SK-N-SH treated with all-trans-retinoic acid at 6 μM for 48 hours (cell line): ENCODE measurements around the gene SLC7A10.

Experiments
- ATAC-seq: fragments of 200-7000 bp; cut with Tn5 transposase; 3 replicates; pipeline ENCODE4 v1.9.1; 2020; ENCODE audit warnings: mild to moderate bottlenecking, moderate library complexity
- ARNTL ChIP-seq: fragments of 450-650 bp; formaldehyde crosslinking; IDR thresholded peaks from 2 replicates; pipeline ENCODE4 v1.5.0; 2020; ENCODE audit warnings: low read depth, mild to moderate bottlenecking, moderate library complexity, borderline replicate concordance
- BACH2 ChIP-seq: fragments of 250-450 bp; sonication (Bioruptor Pico); IDR thresholded peaks from 2 replicates; pipeline ENCODE4 v1.9.0; 2021; ENCODE audit warnings: mild to moderate bottlenecking, borderline replicate concordance
- ESRRG ChIP-seq: fragments of 250-450 bp; sonication (Bioruptor Pico); IDR thresholded peaks from 2 replicates; pipeline ENCODE4 v1.6.1; 2021; ENCODE audit warnings: mild to moderate bottlenecking
- GLIS3 ChIP-seq: fragments of 250-450 bp; sonication (Bioruptor Pico); IDR thresholded peaks from 2 replicates; pipeline ENCODE4 v1.5.0; 2020; ENCODE audit warnings: mild to moderate bottlenecking, moderate library complexity
- ISL1 ChIP-seq: fragments of 250-450 bp; sonication (Bioruptor Pico); IDR thresholded peaks from 2 replicates; pipeline ENCODE4 v2.1.2; 2022; ENCODE audit warnings: mild to moderate bottlenecking, moderate library complexity
- OSR1 ChIP-seq: fragments of 250-450 bp; sonication (Bioruptor Pico); IDR thresholded peaks from 2 replicates; pipeline ENCODE4 v1.8.0; 2022; ENCODE audit warnings: moderate library complexity, mild to moderate bottlenecking, inconsistent platforms
- PPARA ChIP-seq: fragments of 250-450 bp; sonication (Bioruptor Pico); IDR thresholded peaks from 2 replicates; pipeline ENCODE4 v1.5.0; 2020; ENCODE audit warnings: mild to moderate bottlenecking, borderline replicate concordance
- RARB ChIP-seq: fragments of 250-450 bp; sonication (Bioruptor Pico); IDR thresholded peaks from 2 replicates; pipeline ENCODE4 v1.8.0; 2021; ENCODE audit warnings: mild to moderate bottlenecking, moderate library complexity
- TOX ChIP-seq: fragments of 250-450 bp; sonication (Bioruptor Pico); IDR thresholded peaks from 2 replicates; pipeline ENCODE4 v1.8.0; 2021; ENCODE audit warnings: mild to moderate bottlenecking, moderate library complexity, borderline replicate concordance
- TSHZ2 ChIP-seq: fragments of 250-450 bp; sonication (Bioruptor Pico); IDR thresholded peaks from 2 replicates; pipeline ENCODE4 v1.5.0; 2020; ENCODE audit warnings: mild to moderate bottlenecking, moderate library complexity
- ZC3H10 ChIP-seq: fragments of 250-450 bp; sonication (Bioruptor Pico); IDR thresholded peaks from 2 replicates; pipeline ENCODE4 v1.5.1; 2021; ENCODE audit warnings: mild to moderate bottlenecking, moderate library complexity
- ZFP3 ChIP-seq: fragments of 250-450 bp; sonication (Bioruptor Pico); IDR thresholded peaks from 2 replicates; pipeline ENCODE4 v1.5.0; 2020; ENCODE audit warnings: mild to moderate bottlenecking, moderate library complexity
- ZFP30 ChIP-seq: fragments of 450-650 bp; formaldehyde crosslinking; IDR thresholded peaks from 2 replicates; pipeline ENCODE4 v1.5.0; 2022; ENCODE audit warnings: mild to moderate bottlenecking, moderate library complexity
- ZNF565 ChIP-seq: fragments of 450-650 bp; formaldehyde crosslinking; conservative IDR thresholded peaks from 2 replicates; pipeline ENCODE4 v1.5.0; 2020; ENCODE audit warnings: low read depth, mild to moderate bottlenecking, moderate library complexity
- ZNF70 ChIP-seq: fragments of 450-650 bp; formaldehyde crosslinking; IDR thresholded peaks from 2 replicates; pipeline ENCODE4 v1.5.0; 2020; ENCODE audit warnings: mild to moderate bottlenecking, moderate library complexity
- ZNF8 ChIP-seq: fragments of 450-650 bp; formaldehyde crosslinking; IDR thresholded peaks from 2 replicates; pipeline ENCODE4 v1.5.0; 2020; ENCODE audit warnings: mild to moderate bottlenecking, moderate library complexity
- TF ChIP-seq, protein P1 (sequence below): fragments of 250-450 bp; sonication (Bioruptor Pico); IDR thresholded peaks from 2 replicates; pipeline ENCODE4 v1.5.1; 2021; ENCODE audit warnings: mild to moderate bottlenecking, moderate library complexity
- TF ChIP-seq, protein P2 (sequence below): fragments of 250-450 bp; sonication (Bioruptor Pico); IDR thresholded peaks from 2 replicates; pipeline ENCODE4 v1.8.0; 2021; ENCODE audit warnings: low read depth, mild to moderate bottlenecking, moderate library complexity, borderline replicate concordance
- TF ChIP-seq, protein P3 (sequence below): fragments of 250-450 bp; sonication (Bioruptor Pico); IDR thresholded peaks from 2 replicates; pipeline ENCODE4 v1.8.0; 2020; ENCODE audit warnings: mild to moderate bottlenecking, moderate library complexity, borderline replicate concordance

The SLC7A10 gene

GRCh38 chr19:33225458-33225926, at the start of gene SLC7A10:
Gene SLC7A10 (minus strand): TSS chr19:33225850. CDS start chr19:33225703, 147 bp downstream.
- TF ChIP-seq ESRRG (no peak), OSR1 (no peak), ZNF565 (CRISPR knock-in tag) (no peak), ZFP3 (no peak), ZC3H10 (CRISPR knock-in tag) (no peak), ISL1 (no peak), ZNF8 (CRISPR knock-in tag) (no peak), TSHZ2 (CRISPR knock-in tag) (no peak), ARNTL (CRISPR knock-in tag) (no peak)
- TF ChIP-seq, protein P1, sequence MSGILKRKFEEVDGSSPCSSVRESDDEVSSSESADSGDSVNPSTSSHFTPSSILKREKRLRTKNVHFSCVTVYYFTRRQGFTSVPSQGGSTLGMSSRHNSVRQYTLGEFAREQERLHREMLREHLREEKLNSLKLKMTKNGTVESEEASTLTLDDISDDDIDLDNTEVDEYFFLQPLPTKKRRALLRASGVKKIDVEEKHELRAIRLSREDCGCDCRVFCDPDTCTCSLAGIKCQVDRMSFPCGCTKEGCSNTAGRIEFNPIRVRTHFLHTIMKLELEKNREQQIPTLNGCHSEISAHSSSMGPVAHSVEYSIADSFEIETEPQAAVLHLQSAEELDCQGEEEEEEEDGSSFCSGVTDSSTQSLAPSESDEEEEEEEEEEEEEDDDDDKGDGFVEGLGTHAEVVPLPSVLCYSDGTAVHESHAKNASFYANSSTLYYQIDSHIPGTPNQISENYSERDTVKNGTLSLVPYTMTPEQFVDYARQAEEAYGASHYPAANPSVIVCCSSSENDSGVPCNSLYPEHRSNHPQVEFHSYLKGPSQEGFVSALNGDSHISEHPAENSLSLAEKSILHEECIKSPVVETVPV (CRISPR knock-in tag), result no peak
- ATAC-seq, result no peak; the same call in 2 of the 3 replicates

- no peak for ATAC-seq
- no peak for TF ChIP-seq ZNF70 (CRISPR knock-in tag)
- TF ChIP-seq, protein P2, sequence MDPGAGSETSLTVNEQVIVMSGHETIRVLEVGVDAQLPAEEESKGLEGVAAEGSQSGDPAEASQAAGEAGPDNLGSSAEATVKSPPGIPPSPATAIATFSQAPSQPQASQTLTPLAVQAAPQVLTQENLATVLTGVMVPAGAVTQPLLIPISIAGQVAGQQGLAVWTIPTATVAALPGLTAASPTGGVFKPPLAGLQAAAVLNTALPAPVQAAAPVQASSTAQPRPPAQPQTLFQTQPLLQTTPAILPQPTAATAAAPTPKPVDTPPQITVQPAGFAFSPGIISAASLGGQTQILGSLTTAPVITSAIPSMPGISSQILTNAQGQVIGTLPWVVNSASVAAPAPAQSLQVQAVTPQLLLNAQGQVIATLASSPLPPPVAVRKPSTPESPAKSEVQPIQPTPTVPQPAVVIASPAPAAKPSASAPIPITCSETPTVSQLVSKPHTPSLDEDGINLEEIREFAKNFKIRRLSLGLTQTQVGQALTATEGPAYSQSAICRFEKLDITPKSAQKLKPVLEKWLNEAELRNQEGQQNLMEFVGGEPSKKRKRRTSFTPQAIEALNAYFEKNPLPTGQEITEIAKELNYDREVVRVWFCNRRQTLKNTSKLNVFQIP (CRISPR knock-in tag), result no peak
- no peak for TF ChIP-seq OSR1
- TF ChIP-seq ARNTL (CRISPR knock-in tag), result no peak
- no peak for TF ChIP-seq BACH2
- TF ChIP-seq ZNF565 (CRISPR knock-in tag), result no peak
- no peak for TF ChIP-seq TOX (CRISPR knock-in tag)
Measured at GRCh38 chr19:33274663-33275558, 49.3 kb upstream of the SLC7A10 start.

DNA sequence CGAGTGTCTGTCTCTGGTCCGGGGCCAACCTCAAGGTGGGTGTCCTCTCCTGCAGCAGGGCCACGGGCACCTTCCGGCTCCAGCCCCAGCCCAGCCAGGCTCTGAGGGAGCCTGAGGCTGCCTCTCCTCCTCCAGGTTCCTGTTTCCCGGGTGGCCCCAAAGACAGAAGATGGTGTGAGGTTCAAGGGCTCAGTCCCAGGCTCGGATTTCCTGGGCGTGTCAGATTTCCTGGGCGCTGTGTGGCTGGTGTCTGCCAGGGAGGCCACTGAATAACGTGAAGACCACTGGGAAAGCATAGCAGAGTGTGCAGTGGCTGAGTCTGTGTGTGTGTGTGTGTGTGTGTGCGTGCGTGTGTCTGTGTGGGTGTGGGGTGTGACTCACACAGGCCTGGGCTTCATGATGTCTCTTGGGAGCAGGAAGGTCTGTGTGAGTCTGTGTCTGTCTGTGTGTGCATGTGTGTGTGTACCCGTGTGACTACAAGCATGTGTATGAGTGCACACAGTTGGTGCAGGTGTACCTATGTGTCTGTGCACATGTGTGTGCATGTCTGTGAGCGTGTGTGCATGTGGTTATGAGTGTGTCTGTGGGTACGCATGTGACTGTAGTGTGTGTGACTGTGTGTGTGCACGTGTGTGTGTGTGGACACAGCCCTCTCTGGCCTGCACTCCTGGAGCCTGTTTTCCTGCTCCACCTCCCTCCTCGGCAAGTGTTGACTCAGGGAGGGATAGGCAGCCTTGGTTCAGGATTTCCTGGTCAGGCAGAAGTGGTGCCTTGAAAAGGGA, 48.4 kb upstream of the SLC7A10 start:
- peak; percentile 39 for ATAC-seq
- TF ChIP-seq RARB (CRISPR knock-in tag) (no peak), ZNF70 (CRISPR knock-in tag) (no peak), PPARA (no peak), TOX (CRISPR knock-in tag) (no peak), ARNTL (CRISPR knock-in tag) (no peak), ZFP30 (no peak), OSR1 (no peak), ZNF565 (CRISPR knock-in tag) (no peak), ISL1 (no peak), GLIS3 (CRISPR knock-in tag) (no peak), ESRRG (no peak)
- TF ChIP-seq, protein P3, sequence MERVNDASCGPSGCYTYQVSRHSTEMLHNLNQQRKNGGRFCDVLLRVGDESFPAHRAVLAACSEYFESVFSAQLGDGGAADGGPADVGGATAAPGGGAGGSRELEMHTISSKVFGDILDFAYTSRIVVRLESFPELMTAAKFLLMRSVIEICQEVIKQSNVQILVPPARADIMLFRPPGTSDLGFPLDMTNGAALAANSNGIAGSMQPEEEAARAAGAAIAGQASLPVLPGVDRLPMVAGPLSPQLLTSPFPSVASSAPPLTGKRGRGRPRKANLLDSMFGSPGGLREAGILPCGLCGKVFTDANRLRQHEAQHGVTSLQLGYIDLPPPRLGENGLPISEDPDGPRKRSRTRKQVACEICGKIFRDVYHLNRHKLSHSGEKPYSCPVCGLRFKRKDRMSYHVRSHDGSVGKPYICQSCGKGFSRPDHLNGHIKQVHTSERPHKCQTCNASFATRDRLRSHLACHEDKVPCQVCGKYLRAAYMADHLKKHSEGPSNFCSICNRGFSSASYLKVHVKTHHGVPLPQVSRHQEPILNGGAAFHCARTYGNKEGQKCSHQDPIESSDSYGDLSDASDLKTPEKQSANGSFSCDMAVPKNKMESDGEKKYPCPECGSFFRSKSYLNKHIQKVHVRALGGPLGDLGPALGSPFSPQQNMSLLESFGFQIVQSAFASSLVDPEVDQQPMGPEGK, result no peak
- TF ChIP-seq, protein P1 (CRISPR knock-in tag), result no peak
- TF ChIP-seq, protein P2 (CRISPR knock-in tag), result no peak
